ENCODE measurements around the gene HLA-F.

The HLA-F gene

GRCh38 chr6:29764422-29765196, 41.4 kb downstream of the HLA-F start:
- no peak for DNase-seq

- DNase-seq, result no peak
Observed at GRCh38 chr6:29769336-29769735, 46.1 kb downstream of the HLA-F start.

DNA sequence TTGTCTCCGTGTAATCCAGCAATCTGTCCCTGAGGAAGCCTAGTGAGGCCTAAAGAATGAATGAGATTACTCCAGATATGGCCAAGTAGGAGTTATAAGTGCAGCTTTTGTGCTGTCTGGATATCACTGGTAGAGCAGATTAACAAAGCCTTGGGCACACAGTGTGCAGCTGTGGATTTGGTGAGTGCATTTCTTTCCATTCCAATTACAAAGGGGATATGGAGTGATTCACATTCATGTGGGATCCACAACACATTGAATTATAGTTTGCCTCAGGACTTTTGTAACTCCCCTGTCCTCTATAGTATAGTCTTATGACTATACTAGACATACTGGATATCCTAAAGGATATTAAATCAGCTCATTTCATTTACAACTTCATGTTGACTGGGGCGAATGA, 47.1 kb downstream of the HLA-F start:
- no peak for DNase-seq

DNA sequence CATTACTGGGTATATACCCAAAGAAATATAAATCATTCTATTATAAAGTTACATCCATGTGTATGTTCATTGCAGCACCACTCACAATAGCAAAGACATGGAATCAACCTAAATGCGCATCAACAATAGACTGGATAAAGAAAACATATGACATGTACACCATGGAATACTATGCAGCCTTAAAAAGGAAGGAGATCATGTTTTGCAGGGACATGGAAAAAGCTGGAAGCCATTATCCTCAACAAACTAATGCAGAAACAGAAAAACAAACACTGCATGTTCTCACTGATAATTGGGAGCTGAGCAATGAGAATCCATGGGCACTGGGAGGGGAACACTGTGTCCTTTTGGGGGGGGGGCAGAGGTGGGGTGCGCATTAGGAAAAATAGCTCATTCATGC, 53.5 kb downstream of the HLA-F start:
- no peak for DNase-seq

Measured in stimulated activated CD4-positive, alpha-beta T cell treated with anti-CD3 and anti-CD28 coated beads, Interleukin-4, amount 100 ng/mL, for 24 hours (primary cell).